Activated T-helper 2 cell treated with anti-CD3 and anti-CD28 coated beads, Interferon-gamma antibody, Interleukin-2, Interleukin-4, amounts not matched to agents 10 μg/mL and 5 μg/mL and 100 μg/mL, durations not matched to agents 14 hours and 24 hours and 36 hours (primary cell): Measurements from ENCODE around the gene SYF2. TPM values are rescaled to one million over a fixed set of nuclear protein-coding genes. Genes with fewer than 3 reads are reported as not detected.
A peak's percentile ranks its signal among the peaks of the same experiment; 100 is the strongest.
"Not testable (repeated sequence)": the region's sequence is repeated elsewhere in the genome, so short reads cannot be mapped to it uniquely, and the experiment has no call there.

Experiments used
- DNase-seq: peaks from one replicate; pipeline ENCODE4 v3.0.0; 2021; ENCODE audit warnings: low spot score
- H3K27ac Mint-ChIP-seq: one replicate; pipeline ENCODE4 v1.8.0; 2021; ENCODE audit warnings: mixed read lengths
- H3K27me3 Mint-ChIP-seq: one replicate; pipeline ENCODE4 v1.8.0; 2021; ENCODE audit warnings: low read depth, mixed read lengths
- H3K36me3 Mint-ChIP-seq: one replicate; pipeline ENCODE4 v1.8.0; 2021; ENCODE audit warnings: low read depth, mixed read lengths
- H3K4me1 Mint-ChIP-seq: one replicate; pipeline ENCODE4 v1.8.0; 2021; ENCODE audit warnings: low read depth, mixed read lengths
- H3K4me3 Mint-ChIP-seq: one replicate; pipeline ENCODE4 v1.8.0; 2021; ENCODE audit warnings: low read depth, mild to moderate bottlenecking, moderate library complexity, mixed read lengths
- H3K9me3 Mint-ChIP-seq: one replicate; pipeline ENCODE4 v1.8.0; 2021; ENCODE audit warnings: mixed read lengths
- intact Hi-C: fragments of 100-400 bp; cut with micrococcal nuclease; formaldehyde crosslinking; loops from one replicate; pipeline ENCODE4 v1.15.1; 2023
- total RNA-seq: library from RNA; stranded (reverse); gene quantifications from 2 replicates; pipeline ENCODE4 v1.2.3, GENCODE V29; 2022

Gene SYF2
- total RNA-seq, 1 donor from 2014 or later, result 40.1 TPM

DNA sequence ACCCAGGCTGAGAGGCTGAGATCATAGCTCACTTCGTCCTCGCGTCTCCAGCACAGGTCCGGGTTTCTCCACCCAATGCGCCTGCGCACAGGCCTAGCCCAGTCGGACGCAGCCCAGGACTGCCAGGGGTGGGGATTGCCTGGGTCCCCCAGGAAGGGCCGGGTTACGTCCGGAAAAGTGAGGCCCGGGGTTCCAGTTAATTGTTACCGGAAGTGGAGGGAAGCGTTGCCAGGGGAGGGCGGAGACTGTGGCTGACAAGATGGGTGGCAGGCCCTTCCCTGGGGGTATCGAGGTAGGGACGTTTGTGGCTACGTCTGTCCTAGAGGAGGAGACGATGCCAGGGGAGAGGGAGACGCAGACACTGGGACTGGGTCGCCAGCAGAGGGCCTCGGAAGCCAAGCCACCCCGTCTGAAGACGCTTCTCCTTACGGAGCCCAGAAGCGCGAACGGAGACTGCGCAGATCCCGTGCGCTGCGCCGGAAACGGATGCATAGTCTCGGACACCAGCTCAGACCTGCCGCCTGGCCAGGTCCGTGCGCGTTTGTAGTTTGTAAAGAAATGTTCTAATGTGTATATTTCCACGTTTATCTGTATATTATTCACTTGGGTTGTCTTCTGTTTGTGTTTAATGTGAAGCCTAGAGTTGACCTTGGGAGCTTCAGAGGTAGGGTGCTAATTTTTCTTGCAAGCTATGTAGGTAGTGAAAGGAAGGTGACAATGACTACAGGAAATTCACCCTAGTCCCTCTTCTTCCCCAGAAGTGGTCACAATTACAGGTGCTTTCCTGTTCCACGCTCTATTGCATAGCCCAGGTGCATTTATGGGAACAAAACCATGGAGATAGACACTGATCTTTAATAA lies 7.6 kb upstream of the SYF2 start:
- no peaks in the 10 kb centered on the region for H3K9me3 Mint-ChIP-seq
- H3K27me3 Mint-ChIP-seq, result no peaks in the 10 kb centered on the region
- intact Hi-C loops, result loop anchor here (2.0 to 10.0 kb wide), 4 partner anchors 99 to 595 kb away; partner anchors contain the start of genes CLIC4, SRRM1 and TMEM50A
- H3K27ac Mint-ChIP-seq, result peak overlapping the region; percentile 95
- H3K4me1 Mint-ChIP-seq, result peaks cover 38% of the 10 kb centered on the region
- DNase-seq, result peak; percentile 88
- H3K36me3 Mint-ChIP-seq, result peaks cover 47% of the 10 kb centered on the region
- H3K4me3 Mint-ChIP-seq, result peak overlapping the region; percentile 83

DNA sequence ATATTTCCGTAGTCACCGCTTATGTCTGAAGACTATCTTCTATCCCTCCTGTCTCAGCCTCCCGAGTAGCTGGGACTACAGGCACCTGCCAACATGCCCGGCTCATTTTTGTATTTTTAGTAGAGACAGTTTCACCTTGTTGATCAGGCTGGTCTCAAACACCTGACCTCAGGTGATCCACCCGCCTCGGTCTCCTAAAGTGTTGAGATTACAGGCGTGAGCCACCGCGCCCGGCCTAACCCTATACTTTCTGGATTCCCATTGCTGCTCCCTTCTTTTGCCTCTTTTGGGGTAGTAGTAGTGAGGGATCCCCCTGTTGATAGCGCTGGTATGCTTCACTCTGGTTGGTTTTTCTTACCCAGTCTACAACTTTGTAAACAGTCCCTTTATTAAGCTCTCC lies 5.7 kb upstream of the SYF2 start:
- DNase-seq, result no peak
- no peak overlapping the region for H3K27ac Mint-ChIP-seq
- H3K27me3 Mint-ChIP-seq, result no peaks in the 10 kb centered on the region
- H3K4me1 Mint-ChIP-seq, result peaks cover 32% of the 10 kb centered on the region
- no peaks in the 10 kb centered on the region for H3K9me3 Mint-ChIP-seq
- no peak overlapping the region for H3K4me3 Mint-ChIP-seq
- H3K36me3 Mint-ChIP-seq, result peaks cover 32% of the 10 kb centered on the region
- intact Hi-C loops, result loop anchor here (2.0 to 10.0 kb wide), 2 partner anchors 101 to 283 kb away; partner anchors contain the start of gene TMEM50A

DNA sequence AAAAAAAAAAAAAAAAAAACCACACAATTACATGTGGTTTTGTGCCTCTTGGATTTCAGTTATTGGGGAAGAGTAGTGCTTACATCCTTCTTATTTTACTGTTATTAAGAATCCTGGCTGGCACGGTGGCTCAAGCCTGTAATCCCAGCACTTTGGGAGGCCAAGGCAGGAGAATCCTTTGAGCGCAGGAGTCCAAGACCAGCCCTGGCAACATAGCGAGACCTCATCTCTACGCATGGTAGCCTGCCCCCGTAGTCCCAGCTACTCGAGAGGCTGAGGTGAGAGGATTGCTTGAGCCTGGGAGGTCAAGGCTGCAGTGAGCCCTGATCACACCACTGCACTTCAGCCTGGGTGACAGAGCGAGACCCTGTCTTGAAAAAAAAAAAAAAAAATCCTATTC lies 4.0 kb upstream of the SYF2 start:
- Mint-ChIP-seq H3K36me3 (peaks cover 23% of the 10 kb centered on the region), H3K4me1 (peaks cover 31% of the 10 kb centered on the region)
- not testable (repeated sequence) for H3K4me3 Mint-ChIP-seq, H3K27me3 Mint-ChIP-seq, H3K27ac Mint-ChIP-seq, DNase-seq, H3K9me3 Mint-ChIP-seq
- intact Hi-C loops, result loop anchor here (10.0 kb wide), 1 partner anchor 281 kb away; no protein-coding TSS in a partner anchor

DNA sequence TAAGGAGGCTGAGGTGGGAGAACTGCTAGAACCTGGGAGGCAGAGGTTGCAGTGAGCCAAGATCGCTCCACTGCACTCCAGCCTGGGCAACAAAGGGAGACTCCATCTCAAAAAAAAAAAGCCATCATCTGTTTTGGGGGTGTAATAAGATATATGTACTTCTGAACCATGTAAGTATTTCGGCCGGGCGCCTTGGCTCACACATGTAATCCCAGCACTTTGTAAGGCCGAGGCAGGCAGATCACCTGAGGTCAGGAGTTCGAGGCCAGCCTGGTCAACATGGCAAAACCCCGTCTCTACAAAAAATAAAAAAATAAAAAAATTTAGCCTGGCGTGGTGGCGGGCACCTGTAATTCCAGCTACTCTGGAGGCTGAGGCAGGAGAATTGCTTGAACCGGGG lies 3.1 kb upstream of the SYF2 start:
- not testable (repeated sequence) for DNase-seq, H3K27me3 Mint-ChIP-seq, H3K4me3 Mint-ChIP-seq, H3K9me3 Mint-ChIP-seq, H3K27ac Mint-ChIP-seq
- Mint-ChIP-seq H3K4me1 (peaks cover 31% of the 10 kb centered on the region), H3K36me3 (peaks cover 19% of the 10 kb centered on the region)
- intact Hi-C loops, result loop anchor here (10.0 kb wide), 1 partner anchor 281 kb away; no protein-coding TSS in a partner anchor

DNA sequence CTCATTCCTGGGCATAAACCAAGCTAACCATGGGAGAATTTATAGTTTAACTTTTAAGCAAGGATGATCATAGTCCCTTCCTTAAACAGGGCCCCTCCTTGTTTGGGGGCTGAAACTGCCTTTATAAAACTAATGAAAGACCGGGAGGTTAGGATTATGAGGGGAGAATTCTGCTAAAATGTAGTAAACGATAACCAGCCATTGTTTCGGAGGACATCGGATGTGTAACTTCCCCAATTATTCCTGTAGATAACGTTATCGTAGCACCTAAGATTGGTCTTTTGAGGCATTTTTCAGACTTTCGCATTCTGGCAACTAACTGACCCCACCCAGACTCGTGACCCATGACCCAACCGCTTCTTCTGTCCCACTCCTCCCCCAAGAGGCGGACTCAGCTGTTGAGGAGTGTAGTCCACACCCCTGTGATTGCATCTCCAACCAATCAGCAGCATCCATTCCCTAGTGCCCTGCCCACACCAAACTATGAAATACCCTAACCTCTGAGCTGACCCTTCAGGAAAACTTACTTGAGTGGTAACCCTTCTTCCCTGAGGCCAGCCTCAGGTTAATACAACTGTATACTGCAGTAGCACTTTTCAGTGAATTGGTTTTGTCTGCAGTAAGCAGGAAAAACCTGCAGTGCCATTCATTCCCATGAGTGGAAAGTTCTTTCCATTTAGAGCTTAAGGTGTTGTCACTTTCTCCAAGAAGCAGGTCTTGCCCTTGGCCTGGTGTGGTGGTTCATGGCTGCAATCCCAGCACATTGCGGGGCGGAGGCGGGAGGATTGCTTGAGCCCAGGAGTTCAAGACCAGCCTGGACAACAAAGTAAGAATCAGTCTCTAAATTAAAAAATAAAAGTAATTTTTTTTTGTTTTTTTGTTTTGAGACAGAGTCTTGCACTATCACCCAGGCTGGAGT lies 823 bp upstream of the SYF2 start:
- DNase-seq, result peak; percentile 70
- intact Hi-C loops, result loop anchor here (1.0 to 10.0 kb wide), 3 partner anchors 14 to 304 kb away; partner anchors contain the start of gene RSRP1
- Mint-ChIP-seq H3K27ac (no peak overlapping the region), H3K9me3 (no peaks in the 10 kb centered on the region), H3K4me3 (no peak overlapping the region), H3K36me3 (peaks cover 27% of the 10 kb centered on the region), H3K27me3 (no peaks in the 10 kb centered on the region), H3K4me1 (peaks cover 25% of the 10 kb centered on the region)

DNA sequence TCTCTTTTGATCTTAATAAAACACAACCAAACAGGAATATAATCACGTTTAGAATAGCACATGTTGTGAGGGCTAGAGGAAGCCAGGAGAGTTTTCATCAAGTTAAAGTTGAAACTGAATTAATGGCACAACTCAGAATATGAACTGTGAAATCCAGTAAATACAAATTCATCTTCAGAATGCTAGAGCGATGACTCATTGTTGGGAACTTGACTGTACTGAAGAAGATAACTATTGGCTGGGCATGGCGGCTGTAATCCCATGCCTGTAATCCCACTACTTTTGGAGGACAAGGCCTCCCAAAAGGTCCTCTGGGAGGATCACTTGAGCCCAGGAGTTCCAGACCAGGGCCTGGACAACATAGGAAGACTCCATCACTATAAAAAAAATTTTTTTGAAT lies 8.8 kb downstream of the SYF2 start:
- H3K9me3 Mint-ChIP-seq, result no peaks in the 10 kb centered on the region
- no peaks in the 10 kb centered on the region for H3K27me3 Mint-ChIP-seq
- H3K36me3 Mint-ChIP-seq, result peaks cover 64% of the 10 kb centered on the region
- no peak overlapping the region for H3K4me3 Mint-ChIP-seq
- no peak overlapping the region for H3K27ac Mint-ChIP-seq
- DNase-seq, result no peak
- peaks cover 5% of the 10 kb centered on the region for H3K4me1 Mint-ChIP-seq
- intact Hi-C loops, result no loop called here

DNA sequence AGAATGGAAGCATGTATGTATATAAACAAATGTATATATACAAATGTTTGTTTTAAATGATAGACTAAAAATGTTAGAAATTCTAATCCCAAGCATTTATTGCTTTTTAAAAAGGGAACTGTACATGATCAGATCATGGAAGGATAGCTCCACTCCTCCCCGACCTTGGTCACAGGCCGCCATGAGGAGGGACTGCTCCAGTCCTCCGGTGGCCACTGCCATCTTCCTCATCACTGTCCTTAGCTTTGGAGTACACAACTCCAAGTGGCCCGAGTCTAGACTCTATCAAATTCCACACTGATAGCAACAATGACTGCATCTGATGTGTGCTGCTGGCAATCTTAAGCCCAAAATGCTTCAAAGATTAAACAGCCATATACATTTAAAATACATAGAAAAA lies 9.7 kb downstream of the SYF2 start:
- Mint-ChIP-seq H3K9me3 (no peaks in the 10 kb centered on the region), H3K36me3 (peaks cover 58% of the 10 kb centered on the region), H3K27me3 (no peaks in the 10 kb centered on the region), H3K4me3 (no peak overlapping the region), H3K4me1 (no peaks in the 10 kb centered on the region), H3K27ac (no peak overlapping the region)
- DNase-seq, result no peak
- intact Hi-C loops, result no loop called here

DNA sequence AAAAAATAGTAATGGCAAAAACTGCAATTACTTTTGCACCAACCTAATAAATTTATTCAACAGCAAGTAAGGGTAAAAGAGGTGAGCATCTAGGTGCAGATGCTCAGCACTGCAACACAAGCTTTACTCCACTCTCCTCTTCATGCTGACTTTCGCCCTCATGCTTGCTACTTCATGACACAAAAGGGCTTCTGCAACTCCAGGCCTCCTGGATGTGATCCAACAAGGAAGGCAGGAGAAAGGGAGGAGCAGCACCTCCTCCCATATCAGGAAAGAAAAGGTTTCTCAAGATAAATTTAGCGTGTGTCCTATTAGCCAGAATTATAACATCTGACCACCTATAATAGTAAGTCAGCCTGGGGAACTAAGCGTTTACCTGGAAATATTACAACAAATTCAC lies 11.6 kb downstream of the SYF2 start:
- peaks cover 1% of the 10 kb centered on the region for H3K4me1 Mint-ChIP-seq
- H3K27me3 Mint-ChIP-seq, result no peaks in the 10 kb centered on the region
- peaks cover 43% of the 10 kb centered on the region for H3K36me3 Mint-ChIP-seq
- H3K9me3 Mint-ChIP-seq, result no peaks in the 10 kb centered on the region
- H3K4me3 Mint-ChIP-seq, result no peak overlapping the region
- DNase-seq, result no peak
- intact Hi-C loops, result no loop called here
- H3K27ac Mint-ChIP-seq, result no peak overlapping the region

DNA sequence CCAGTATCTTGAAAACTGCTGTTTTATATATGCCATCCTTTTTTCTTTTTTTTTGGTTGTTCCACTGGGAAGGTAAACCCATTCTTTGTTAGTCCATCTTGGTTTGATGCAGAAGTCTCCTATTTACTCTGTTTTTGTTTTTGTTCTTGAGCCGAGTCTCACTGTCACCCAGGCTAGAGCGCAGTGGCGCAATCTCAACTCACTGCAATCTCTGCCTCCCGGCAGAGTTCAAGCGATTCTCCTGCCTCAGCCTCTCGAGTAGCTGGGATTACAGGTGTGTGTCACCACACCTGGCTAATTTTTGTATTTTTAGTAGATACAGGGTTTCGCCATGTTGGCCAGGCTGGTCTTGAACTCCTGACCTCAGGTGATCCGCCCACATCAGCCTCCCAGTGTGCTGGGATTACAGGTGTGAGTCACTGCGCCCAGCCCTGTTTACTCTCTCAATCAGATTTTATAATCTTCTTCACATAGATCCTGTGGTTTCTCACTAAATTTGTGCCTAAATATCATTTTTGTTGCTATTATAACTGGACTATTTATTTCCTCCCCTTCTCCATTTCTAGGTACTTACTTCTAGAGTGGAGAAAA lies 12.5 kb downstream of the SYF2 start:
- H3K9me3 Mint-ChIP-seq, result no peaks in the 10 kb centered on the region
- DNase-seq, result no peak
- peaks cover 1% of the 10 kb centered on the region for H3K4me1 Mint-ChIP-seq
- H3K27ac Mint-ChIP-seq, result no peak overlapping the region
- intact Hi-C loops, result no loop called here
- H3K36me3 Mint-ChIP-seq, result peaks cover 40% of the 10 kb centered on the region
- no peak overlapping the region for H3K4me3 Mint-ChIP-seq
- H3K27me3 Mint-ChIP-seq, result no peaks in the 10 kb centered on the region

DNA sequence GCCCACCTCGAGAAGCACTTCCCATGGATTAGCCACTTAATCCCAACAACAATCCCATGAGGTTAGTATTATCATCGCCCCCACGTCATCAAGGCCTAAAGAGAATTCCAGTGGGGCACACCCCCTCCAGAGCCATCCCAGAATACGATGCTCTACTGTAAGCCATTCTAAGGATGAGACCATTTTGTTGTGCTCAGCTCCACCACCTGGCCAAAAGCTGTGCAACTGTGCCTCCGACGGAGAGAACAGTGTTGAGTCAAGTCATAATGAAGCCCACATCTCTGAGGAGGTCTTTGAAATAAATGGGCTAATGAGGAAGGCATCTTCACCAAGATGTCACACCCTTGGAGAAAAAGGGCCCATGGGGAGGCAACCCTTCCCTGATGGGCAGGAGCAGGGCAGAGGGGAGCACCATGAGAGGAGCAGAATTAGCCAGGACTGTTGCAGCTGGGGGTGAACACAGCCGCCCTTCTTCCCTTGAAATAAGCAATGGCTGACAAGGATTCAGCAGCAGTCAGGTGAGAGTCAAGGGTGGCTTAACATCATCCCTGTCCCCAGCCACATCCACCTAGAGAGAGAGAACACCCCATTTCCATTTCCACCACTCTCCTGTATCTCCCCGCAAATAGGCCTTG lies 14.6 kb downstream of the SYF2 start:
- Mint-ChIP-seq H3K4me3 (no peak overlapping the region), H3K36me3 (peaks cover 25% of the 10 kb centered on the region), H3K27ac (no peak overlapping the region), H3K27me3 (peaks cover under 1% of the 10 kb centered on the region), H3K4me1 (peaks cover 1% of the 10 kb centered on the region), H3K9me3 (no peaks in the 10 kb centered on the region)
- no peak for DNase-seq
- intact Hi-C loops, result no loop called here

DNA sequence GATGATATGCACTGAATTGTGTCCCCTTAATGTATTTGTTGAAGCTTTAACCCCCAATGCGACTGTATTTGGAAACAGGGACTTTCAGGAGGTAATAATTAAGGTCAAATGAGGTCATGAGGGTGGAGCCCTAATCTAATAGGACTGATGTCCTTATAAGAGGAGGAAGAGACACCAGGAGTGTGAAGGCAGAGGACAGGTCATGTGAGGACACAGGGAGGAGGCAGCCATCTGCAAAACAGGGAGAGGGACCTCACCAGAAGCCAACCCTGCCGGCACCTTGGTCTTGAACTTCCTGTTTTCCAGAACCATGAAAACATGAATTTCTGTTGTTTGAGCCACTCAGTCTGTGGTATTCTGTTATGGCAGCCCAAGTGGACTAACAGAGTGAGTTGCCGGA lies 15.3 kb downstream of the SYF2 start:
- Mint-ChIP-seq H3K27me3 (peaks cover 2% of the 10 kb centered on the region), H3K9me3 (no peaks in the 10 kb centered on the region), H3K36me3 (peaks cover 19% of the 10 kb centered on the region), H3K27ac (no peak overlapping the region), H3K4me3 (no peak overlapping the region), H3K4me1 (peaks cover 1% of the 10 kb centered on the region)
- intact Hi-C loops, result no loop called here
- DNase-seq, result no peak

DNA sequence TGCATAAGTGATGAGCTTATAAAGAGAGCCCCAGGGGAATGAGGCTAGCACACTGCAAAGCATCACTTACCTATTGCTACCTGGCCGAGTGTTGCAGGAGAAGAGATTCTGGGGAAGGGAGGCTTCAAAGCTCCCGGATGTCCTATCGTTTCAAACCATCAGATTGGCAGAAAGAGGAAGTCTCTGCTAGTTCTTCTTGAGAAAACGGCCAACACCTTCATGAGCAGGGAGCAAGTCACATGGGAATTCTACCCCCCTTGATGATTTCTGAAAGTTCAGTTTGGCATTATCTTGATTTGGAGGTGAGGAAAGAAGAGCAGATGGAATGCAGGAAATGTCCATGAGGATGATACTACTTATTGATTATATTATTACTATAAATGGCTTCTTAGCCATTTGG lies 16.2 kb downstream of the SYF2 start:
- H3K4me3 Mint-ChIP-seq, result no peak overlapping the region
- peaks cover 14% of the 10 kb centered on the region for H3K36me3 Mint-ChIP-seq
- intact Hi-C loops, result no loop called here
- no peak for DNase-seq
- peaks cover 1% of the 10 kb centered on the region for H3K4me1 Mint-ChIP-seq
- peaks cover 5% of the 10 kb centered on the region for H3K27me3 Mint-ChIP-seq
- no peaks in the 10 kb centered on the region for H3K9me3 Mint-ChIP-seq
- no peak overlapping the region for H3K27ac Mint-ChIP-seq
